IMR-90 (cell line): Measurements from ENCODE around the gene MOCS1.

Experiments
- CHD1 ChIP-seq: IDR thresholded peaks from 2 replicates; pipeline ENCODE4 v1.6.1; 2012; ENCODE audit warnings: low read depth, low read length, improper control_type of control experiment
- NFE2L2 ChIP-seq: fragments of 150-350 bp; IDR thresholded peaks from 2 replicates; pipeline ENCODE4 v1.6.1; 2016; ENCODE audit warnings: low read depth, mild to moderate bottlenecking, low read length
- SMC3 ChIP-seq: fragments of 150-350 bp; IDR thresholded peaks from 2 replicates; pipeline ENCODE4 v1.6.1; 2016; ENCODE audit warnings: low read depth, mild to moderate bottlenecking, antibody characterized with exemption, low read length, moderate library complexity
- TF ChIP-seq, protein P1 (sequence below): fragments of 150-350 bp; IDR thresholded peaks from 2 replicates; pipeline ENCODE4 v1.6.1; 2017; ENCODE audit warnings: mild to moderate bottlenecking, antibody characterized with exemption, low read length, low read depth

DNA sequence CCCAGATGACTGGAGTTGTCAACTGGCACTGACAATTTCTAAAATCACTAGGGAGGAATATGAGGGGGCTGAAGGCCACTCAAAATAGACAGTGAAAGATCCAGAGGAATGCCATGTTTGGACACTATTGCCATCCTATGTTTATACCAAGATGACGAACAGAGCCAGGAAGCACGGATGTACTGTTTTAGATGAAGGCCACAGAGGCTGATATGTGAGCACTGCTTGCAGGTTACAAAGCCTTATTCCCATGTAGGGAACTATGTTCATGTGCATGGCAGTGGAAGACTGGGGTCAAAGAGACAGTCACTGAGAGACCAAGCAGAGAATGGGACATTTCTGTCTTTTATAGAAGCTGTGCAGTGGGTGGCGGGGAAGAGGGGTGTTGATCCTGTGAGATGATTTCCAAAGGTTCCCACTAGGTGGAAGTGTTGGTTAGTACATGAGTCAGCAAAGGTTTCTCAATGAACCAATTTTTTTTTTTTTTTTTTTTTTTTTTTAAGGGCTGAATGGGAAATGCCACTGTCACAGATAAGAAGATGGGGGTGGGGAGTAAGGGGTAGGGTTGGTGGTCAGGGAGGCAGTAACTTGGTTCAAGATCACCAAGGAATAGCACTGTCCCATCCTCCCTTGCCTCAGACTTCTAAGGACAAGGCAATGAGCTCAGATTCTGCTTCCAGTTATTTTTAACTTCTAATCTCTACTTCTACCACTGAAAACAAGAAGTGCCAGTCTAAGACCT is 46.7 kb upstream of the MOCS1 start:
- TF ChIP-seq SMC3 (peak; percentile 50; the same call in 1 of the 2 replicates), NFE2L2 (0 out of 2 replicates have a peak, but pooled peaks have one; percentile 45), CHD1 (no peak)
- TF ChIP-seq, protein P1, sequence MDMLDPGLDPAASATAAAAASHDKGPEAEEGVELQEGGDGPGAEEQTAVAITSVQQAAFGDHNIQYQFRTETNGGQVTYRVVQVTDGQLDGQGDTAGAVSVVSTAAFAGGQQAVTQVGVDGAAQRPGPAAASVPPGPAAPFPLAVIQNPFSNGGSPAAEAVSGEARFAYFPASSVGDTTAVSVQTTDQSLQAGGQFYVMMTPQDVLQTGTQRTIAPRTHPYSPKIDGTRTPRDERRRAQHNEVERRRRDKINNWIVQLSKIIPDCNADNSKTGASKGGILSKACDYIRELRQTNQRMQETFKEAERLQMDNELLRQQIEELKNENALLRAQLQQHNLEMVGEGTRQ = no peak
